HG03064 (cell line): ENCODE results near the gene ZNF317.

Source experiments
- ATAC-seq: cut with Tn5 transposase; IDR thresholded peaks from one replicate; pipeline ENCODE4 v1.9.1; 2021; ENCODE audit warnings: low read depth; ENCODE audit not compliant: unreplicated experiment

ZNF317 gene

DNA sequence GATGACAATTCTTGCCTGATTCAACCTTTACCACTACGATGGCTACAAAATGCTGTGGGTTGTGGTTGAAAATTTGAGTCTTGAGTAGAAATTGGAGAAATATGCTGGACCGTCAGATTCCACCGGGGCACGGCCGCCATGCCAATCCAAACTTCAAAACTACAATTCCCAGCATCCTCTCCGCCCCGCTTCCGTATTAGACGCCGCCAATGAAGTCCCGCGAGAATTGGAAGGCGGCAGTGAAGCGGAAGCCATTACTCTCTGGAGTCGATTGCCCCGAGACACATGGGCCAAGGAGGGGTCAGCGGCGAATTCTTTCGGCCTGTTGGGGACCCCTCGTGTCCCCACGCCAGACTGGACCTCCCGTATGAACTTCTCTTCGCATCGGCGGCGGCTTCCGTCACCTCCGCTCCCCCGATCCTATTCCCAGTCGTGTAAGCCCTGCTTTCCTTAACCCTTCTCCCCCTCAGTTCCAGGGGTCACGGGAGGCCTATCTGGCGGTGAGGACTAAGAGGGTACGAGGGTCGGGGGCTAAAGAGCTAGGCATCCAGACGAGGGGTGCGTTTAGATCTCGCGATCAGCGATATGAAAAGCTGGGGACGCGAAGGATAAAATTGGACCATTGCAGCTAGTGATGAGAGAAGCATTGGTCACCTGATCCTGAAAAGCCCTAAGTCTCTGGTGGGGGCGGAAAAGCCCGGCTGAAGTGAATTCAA lies at the start of gene ZNF317:
TSS of gene ZNF317 (plus strand) at position 239 of the 716 bp plus-strand sequence. CDS start 15,620 bp downstream, outside the sequence.
- ATAC-seq: peak; percentile 83

DNA sequence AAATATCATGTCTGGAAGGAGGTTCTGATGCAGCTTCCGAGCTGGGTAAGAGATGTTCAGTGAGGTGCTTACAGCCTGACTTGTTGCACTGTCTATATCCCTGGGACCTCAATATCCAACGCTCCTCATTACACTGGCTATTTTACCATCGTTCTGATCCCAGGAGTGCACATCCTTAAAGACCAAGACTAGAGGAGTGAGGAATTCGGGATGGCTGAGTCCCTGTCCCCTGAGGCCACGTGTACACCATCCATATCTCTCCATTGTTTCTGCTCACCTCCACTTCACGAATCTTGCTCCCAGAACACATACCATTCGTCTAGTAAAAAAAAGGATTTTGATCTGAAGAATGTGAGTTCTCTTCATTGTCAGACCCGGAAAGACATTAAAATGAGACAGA lies 32.8 kb upstream of the ZNF317 start, which contains the start of gene OR7G2:
TSS of gene OR7G2 (minus strand) at position 101 of the 400 bp plus-strand sequence. CDS start 4,232 bp downstream, outside the sequence.
- ATAC-seq: no peak

DNA sequence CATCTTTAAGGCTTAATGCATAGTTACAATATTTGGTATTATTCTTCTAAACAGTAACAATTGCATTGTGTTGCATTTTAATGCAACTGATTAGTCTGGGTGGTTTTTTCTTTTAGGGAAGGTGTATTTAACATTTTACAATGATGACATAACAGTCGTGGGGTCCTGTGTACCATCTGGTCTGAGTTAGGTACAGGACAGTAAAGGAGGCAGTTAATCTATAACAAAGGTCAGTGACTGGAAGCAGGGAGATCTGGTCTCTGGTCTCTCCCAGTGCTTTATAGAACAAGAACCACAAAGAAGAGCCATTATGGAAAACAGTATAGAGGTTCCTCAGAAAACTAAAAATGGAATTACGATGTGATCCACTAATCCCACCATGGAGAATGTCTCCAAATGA lies 30.2 kb upstream of the ZNF317 start:
- ATAC-seq: no peak

DNA sequence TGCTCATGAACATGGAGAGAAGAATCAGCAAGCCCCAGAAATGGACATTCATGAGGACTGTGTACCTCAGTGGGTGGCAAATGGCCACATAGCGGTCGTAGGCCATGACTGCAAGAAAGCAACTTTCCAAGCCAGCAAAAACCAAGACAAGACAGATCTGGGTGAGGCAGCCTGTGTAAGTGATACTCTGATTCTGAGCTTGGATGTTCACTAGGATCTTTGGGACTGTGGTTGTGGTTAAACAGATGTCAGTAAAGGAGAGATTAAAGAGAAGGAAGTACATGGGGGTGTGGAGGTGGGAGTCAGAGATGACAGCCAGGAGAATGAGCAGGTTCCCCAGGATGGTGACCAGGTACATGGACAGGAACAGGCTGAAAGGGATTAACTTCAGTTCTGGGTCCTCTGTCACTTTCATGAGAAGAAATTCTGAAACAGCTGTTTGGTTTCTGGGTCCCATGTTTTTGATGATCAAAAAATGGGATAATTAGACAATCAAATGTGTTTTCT lies 24.8 kb upstream of the ZNF317 start, which contains the start of gene OR7G1:
TSS of gene OR7G1 (minus strand) at position 457 of the 507 bp plus-strand sequence. CDS start at position 457, 0 bp downstream.
- ATAC-seq: no peak

DNA sequence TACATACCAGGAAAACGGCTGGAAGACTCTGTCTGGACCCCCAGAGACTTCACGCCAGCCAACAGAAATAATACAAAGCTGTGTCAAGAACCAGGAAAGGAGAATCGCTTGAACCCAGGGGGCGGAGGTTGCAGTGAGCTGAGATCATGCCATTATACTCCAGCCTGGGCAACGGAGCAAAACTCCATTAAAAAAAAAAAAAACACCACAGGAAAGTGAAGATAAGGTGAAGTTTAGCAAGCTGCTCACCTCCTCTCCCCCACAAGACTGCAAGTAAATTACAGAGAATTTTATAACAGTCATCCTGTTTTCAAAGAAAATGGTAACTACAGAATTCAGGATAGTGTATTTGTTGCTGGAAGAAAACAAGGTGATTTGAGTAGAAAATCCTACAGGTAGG lies 23.6 kb upstream of the ZNF317 start:
- no peak for ATAC-seq

DNA sequence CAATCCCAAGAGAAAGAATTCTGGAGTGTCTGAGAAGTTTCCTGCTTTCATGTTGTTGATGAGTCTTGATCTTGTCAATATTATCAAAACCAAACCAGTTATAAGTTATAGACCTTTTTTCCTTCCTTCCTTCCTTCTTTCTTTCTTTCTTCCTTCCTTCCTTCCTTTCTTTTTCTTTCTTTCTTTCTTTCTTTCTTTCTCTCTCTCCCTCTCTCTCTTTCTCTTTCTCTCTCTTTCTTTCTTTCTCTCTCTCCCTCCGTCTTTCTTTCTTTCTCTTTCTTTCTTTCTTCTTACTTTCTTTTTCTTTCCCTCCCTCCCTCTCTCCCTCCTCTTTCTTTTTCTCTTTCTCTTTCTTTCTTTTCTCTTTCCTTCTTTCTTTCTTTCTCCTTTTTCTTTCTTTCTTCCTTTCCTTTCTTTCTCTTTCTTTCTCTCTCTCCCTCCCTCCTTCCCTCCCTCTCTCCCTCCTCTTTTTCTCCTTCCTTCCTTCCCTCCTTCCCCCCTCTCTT lies 13.2 kb upstream of the ZNF317 start, which contains the start of gene OR7G3:
TSS of gene OR7G3 (minus strand) at position 51 of the 506 bp plus-strand sequence. CDS start at position 51, 0 bp downstream.
- no peak for ATAC-seq

DNA sequence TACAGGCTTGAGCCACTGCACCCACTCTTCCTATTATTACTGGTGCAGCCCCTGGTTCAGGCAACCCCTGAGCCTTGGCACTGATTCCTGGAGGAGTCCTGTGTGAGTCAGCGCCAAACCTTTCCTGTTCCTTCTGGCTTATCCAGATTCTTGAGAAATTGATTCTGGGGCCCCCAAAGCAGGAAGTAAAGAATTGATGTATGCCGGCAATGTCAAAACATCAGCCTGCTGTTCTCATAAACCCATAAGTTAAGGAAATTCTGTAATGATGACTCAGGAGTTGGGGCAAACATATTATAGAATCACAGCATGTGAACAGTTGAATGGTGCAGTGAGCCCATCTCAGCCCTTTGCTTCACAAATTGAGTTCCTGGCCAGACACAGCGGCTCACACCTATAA lies 12.0 kb upstream of the ZNF317 start:
- no peak for ATAC-seq

DNA sequence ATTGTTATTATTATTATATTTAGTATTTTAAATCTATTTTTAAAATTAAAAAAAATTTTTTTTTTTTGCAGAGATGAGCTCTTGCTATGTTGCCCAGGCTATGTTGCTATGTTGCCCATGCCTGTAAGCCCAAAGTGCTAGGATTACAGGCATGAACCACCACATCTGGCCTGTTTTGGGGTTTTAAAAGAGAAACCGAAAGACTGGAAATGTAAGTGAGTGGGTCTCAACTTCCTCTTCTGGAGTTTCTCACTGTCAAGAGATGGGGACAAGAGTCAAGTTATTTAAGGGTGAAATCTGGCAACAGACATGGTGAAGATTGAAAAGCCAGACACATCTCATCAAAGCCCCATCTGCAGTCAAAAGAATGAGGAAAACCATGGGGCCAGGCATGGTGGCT lies 9.2 kb upstream of the ZNF317 start:
- no peak for ATAC-seq

DNA sequence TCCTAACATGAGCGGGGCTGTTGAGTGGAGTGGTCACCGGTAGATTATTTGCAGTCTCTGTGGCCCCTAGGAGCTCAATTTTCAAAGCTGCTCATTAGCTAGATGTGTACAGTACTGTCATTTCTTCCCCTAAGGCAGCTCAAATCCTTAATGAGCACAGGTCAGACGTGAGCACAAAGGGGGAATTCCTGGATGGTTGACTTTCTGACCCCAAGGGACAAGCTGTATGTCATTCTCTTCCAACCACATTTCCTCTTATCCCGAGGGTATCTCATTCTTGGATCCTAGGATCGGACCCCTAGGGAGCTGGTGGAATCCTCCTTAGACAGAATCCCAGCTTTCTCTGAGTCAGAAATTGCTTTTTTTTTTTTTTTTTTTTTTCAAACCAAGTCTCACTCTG lies 7.8 kb upstream of the ZNF317 start:
- no peak for ATAC-seq

DNA sequence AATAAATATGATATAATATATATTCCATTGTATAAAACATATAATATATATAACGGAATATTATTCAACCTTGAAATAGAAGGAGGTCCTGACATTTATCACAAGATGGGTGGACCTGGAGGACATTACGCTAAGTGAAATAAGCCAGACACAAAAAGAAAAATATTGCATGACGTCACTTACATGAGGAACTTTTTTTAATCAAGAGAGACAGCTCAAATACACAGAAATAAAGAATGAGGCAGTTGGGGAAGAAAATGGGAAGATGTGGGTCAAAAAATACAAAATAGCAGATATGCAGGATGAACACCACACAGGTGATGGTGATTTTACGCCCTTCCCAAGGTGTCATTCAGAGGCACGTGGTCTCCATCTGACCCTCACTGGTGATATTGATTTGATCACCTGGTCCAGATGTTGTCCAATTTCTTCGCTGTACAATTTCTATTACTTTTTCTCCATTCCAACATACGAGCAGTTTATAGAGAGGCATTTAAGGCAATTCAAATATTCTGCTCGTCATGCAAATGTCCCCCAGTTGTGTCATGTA lies 513 bp upstream of the ZNF317 start:
- no peak for ATAC-seq

DNA sequence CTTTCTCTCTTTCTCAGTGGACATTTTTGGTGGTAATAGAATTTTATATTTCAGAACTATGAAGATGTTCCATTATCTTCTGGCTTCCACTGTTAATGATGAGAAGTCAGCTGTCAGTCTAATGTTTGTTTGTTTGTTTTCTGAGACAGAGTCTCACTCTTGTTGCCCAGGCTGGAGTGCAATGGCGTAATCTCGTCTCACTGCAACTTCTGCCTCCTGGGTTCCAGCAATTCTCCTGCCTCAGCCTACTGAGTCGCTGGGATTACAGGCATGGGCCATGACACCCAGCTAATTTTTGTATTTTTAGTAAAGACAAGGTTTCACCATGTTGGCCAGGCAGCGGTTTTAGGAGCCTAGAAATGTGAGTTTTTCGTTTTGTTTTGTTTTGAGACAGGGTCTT lies 4.7 kb downstream of the ZNF317 start:
- ATAC-seq: no peak

DNA sequence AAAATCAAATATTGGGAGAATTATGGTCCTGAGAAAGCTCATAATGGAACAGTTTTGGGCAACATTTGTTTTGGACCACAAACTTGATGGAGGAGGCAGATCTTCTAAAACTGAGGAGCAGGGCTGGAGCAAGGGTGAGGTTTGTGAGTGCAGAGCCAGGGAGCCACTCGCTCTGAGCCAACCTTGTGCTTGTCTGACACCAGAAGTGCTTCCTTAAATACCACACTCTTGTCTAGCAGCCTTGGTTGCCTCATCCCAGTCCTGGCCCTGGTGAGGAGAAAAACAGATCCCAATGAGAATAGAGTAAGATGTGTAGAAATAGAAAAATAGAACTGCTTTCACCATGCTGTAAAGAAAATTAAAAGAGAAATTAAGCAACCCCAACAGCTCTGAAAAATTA lies 6.7 kb downstream of the ZNF317 start:
- ATAC-seq: no peak

DNA sequence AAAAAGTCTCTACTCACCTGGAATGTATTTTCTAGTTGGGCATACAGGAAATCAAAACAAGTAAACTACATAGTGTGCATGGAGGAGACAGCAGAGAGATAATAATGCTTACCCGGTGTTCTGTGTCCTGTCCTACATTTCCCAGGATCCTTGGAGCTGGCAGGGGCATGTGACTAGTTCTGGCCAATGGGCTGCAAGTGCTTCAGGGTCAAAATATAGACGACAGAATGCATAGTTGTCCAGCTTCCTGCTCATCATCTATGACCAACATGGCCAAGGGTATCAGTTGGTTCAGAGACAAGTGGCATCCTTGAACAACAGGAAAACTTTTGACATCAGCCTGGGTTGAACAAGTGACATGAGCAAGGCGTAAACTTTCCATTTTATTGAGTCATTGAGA lies 8.5 kb downstream of the ZNF317 start:
- ATAC-seq: no peak

DNA sequence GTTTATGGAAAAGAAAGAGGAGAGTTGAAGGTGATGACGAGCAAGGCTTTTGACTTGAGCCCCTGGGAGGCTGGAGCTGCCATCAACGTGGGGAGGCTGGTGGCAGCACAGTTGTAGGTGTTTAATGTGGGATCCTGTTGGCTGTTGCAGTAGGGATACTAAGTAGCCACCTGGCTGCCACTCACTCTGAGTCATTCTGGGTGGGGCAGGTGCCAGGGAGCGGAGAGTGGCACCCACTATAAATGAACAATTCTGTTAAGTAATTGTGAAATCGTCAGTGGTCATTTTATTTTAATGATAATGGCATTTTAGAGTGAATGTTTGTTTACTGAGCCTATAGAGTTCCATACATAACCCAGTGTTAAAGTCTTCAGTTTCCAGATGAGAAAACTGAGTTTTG lies 9.8 kb downstream of the ZNF317 start:
- no peak for ATAC-seq

DNA sequence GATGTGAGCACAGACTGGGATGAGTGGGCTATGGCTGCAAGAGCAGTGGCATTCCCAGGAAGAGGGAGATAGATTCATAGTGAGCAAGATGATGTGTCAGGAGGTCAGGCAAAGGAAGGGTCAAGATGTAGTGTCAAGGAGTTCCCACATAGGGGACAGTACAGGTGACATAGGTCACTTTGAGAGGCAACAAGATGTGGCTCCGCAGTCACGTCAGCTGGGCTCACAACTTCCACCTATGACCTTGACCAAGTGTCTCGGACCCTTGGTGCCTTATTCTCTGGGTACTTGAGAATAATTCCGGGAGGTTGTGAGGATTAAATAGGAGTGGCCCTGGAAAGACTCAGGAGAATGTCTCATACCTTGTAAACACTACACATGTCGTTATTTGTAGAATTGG lies 10.5 kb downstream of the ZNF317 start:
- no peak for ATAC-seq

DNA sequence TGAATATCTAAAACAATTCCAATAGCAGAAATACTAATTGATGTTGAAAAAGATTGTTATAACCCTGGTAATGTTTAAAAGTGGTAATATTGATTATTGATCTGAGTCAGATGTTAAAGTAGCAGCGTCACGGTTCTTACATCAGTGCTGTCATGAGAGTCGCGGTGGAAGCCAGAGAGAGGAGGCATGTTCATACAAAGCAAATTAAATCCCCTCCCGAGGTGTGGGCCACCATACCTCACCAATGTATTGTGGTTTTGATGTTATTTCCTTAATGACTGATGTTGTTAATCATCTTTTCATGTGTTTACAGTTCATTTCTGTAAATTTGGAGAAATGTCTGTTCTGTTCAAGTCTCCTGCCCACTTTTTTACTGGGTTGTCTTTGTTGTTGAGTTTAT lies 11.2 kb downstream of the ZNF317 start:
- ATAC-seq: no peak

DNA sequence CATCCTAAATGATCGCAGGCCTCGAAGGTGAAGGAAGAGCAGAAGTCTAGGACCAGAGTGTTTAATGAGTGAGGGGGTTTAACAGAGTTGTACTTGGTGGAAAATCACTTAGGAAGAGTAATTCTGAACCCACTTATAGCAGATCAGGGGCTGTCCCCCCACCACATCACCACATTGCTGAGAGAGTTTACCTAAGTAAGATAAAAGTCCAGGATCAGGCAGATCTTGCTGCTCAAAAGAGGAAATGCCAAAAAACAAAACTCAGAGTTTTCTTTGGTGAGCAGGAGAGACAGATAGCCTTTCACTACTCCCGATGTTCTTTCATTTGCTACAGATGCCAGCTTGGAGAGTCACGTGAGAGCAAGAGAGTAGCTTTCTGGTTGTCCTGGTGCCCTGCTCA lies 15.4 kb downstream of the ZNF317 start:
- ATAC-seq: no peak

DNA sequence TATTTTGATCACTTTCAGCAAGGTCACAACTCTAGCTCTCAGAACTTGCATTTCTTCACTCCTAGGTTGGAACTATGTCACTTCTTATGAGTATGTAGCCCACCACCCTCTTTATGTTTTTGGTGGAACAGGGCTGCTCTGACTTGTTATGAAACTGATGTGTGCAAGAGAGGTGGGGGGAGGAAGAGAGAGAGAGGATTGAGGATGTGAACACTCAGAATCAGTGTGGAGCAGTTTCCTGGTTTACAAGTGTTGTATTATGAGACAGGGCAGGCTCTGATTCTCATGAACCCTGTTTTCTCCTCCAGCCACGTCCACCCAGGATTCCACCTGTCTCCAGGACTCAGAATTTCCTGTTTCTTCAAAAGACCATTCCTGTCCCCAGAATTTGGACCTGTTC lies 16.1 kb downstream of the ZNF317 start:
- no peak for ATAC-seq

DNA sequence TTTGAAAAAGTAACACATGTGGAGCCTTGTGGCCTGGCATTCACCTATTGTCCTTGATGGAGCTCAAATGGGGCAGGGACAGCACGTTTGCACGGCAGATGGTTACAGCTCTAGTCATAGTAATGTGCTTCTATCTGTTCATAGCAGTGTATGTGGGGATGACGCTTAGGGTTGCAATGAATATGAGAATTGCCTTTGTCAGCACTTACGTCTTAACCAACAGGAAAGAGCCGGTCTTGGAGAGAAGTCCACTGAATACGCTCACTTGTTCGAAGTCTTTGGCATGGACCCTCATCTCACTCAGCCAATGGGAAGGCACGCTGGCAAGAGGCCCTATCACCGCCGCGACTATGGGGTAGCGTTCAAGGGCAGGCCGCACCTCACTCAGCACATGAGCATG lies 19.7 kb downstream of the ZNF317 start:
- no peak for ATAC-seq

DNA sequence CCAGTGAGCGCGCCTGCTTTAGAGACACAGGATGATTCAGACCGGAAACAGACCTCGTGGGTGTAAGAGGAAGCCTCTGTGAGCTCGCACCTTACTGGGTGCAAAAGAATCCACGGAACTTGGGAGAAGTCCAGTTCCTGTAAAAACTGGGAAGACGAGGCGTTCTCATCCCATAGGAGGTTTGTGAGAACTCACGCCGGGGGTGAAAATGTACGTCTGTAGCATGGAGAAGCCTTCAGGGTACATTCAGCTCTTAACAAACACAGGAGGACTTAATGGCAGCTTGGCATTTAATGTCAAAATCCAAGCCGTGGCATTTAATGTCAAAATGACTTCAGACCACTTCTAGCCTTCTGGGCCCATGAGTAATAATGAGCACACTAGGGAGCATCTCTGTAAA lies 21.2 kb downstream of the ZNF317 start:
- no peak for ATAC-seq

DNA sequence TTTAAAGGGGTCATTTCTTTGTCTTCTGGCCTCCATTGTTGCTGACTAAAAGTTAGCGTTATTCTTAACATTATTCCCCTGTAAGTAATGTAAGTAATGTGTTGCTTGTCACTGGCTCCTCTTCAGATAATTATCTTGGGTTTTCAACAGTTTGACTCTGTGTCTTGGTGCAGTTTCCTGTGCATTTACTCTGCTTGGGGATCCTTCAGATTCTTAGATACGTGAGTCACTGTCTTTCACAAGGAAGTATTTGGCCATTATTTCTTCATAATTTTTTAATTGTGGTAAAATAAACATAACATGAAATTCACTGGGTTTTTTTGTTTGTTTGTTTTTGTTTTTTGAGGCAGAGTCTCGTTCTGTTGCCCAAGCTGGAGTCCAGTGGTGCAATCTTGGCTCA lies 25.1 kb downstream of the ZNF317 start:
- ATAC-seq: no peak

DNA sequence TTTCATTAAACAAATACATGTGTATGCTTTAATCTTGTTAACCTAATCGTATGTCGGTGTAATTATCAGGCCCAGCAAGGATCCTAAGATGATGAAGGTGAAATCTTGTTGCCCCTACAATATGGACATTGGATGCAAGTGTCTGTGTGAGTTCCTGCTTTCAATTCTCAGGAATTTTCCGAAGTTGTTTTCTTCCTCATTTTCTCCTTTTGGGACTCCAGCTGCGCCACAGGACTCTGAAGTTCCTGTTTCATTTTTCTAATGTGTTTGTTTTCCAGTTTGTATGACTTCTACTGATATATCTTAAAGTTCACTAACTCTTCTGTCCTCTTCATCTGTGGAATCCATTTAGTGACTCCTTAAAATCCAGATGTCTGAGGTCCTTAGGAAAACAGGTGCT lies 26.6 kb downstream of the ZNF317 start:
- no peak for ATAC-seq
